A673 (cell line): Measurements from ENCODE around the gene KRTAP10-8.
"Not testable (repeated sequence)": the region's sequence is repeated elsewhere in the genome, so short reads cannot be mapped to it uniquely, and the experiment has no call there.

ENCODE experiments used
- EZH2 ChIP-seq: fragments of 200-600 bp; sonication (generic); IDR thresholded peaks from 2 replicates; pipeline ENCODE4 v1.6.1; 2017; ENCODE audit warnings: borderline replicate concordance, low read depth, mild to moderate bottlenecking, mixed read lengths, antibody characterized with exemption, low read length; ENCODE audit not compliant: poor library complexity, severe bottlenecking
- TF ChIP-seq, protein P1 (sequence below): fragments of 300-800, 200-600 bp; sonication (generic); conservative IDR thresholded peaks from 2 replicates; pipeline ENCODE4 v1.5.1; 2017; ENCODE audit warnings: low read depth, mild to moderate bottlenecking, antibody characterized with exemption, low read length, moderate library complexity, mixed read lengths

- TF ChIP-seq, protein P1, sequence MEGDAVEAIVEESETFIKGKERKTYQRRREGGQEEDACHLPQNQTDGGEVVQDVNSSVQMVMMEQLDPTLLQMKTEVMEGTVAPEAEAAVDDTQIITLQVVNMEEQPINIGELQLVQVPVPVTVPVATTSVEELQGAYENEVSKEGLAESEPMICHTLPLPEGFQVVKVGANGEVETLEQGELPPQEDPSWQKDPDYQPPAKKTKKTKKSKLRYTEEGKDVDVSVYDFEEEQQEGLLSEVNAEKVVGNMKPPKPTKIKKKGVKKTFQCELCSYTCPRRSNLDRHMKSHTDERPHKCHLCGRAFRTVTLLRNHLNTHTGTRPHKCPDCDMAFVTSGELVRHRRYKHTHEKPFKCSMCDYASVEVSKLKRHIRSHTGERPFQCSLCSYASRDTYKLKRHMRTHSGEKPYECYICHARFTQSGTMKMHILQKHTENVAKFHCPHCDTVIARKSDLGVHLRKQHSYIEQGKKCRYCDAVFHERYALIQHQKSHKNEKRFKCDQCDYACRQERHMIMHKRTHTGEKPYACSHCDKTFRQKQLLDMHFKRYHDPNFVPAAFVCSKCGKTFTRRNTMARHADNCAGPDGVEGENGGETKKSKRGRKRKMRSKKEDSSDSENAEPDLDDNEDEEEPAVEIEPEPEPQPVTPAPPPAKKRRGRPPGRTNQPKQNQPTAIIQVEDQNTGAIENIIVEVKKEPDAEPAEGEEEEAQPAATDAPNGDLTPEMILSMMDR, result not testable (repeated sequence)
- not testable (repeated sequence) for TF ChIP-seq EZH2
These were observed 10.8 kb upstream of the KRTAP10-8 start for GRCh38 chr21:44601091-44601490.
